HG02678 (cell line): ENCODE results near the gene HLX.

Experiments used
- ATAC-seq: cut with Tn5 transposase; IDR thresholded peaks from one replicate; pipeline ENCODE4 v1.9.1; 2021; ENCODE audit warnings: mild to moderate bottlenecking, moderate library complexity; ENCODE audit not compliant: unreplicated experiment

The HLX gene

GRCh38 chr1:220880726-220881506 lies 1.7 kb downstream of the HLX start:
- peak; percentile 21 for ATAC-seq

GRCh38 chr1:220882061-220882891 lies 3.0 kb downstream of the HLX start:
- ATAC-seq, result no peak

- no peak for ATAC-seq
Measured at GRCh38 chr1:220884109-220884980, 5.1 kb downstream of the HLX start.

- ATAC-seq, result no peak
Measured at GRCh38 chr1:220884981-220885918, 6.0 kb downstream of the HLX start.

- ATAC-seq, result no peak
Measured at GRCh38 chr1:220885971-220886370, 6.7 kb downstream of the HLX start.

GRCh38 chr1:220886470-220887201 lies 7.4 kb downstream of the HLX start:
- ATAC-seq, result no peak

- ATAC-seq, result no peak
Measured at GRCh38 chr1:220887202-220887519, 7.9 kb downstream of the HLX start.

- no peak for ATAC-seq
Measured at GRCh38 chr1:220887520-220888416, 8.5 kb downstream of the HLX start.

GRCh38 chr1:220888417-220888986 lies 9.3 kb downstream of the HLX start:
- no peak for ATAC-seq

- no peak for ATAC-seq
Measured at GRCh38 chr1:220889333-220889732, 10.1 kb downstream of the HLX start.

- no peak for ATAC-seq
Measured at GRCh38 chr1:220889848-220890287, 10.6 kb downstream of the HLX start.

- no peak for ATAC-seq
Measured at GRCh38 chr1:220890602-220891001, 11.4 kb downstream of the HLX start.

- ATAC-seq, result no peak
Measured at GRCh38 chr1:220891224-220892085, 12.2 kb downstream of the HLX start.

- ATAC-seq, result no peak
Measured at GRCh38 chr1:220892086-220892376, 12.8 kb downstream of the HLX start.

GRCh38 chr1:220892997-220893700 lies 13.9 kb downstream of the HLX start:
- no peak for ATAC-seq

GRCh38 chr1:220893701-220894024 lies 14.4 kb downstream of the HLX start:
- ATAC-seq, result no peak
